ENCODE data around the gene CISD3. TPM values are rescaled to one million over a fixed set of nuclear protein-coding genes. Genes with fewer than 3 reads are reported as not detected.
A peak's percentile ranks its signal among the peaks of the same experiment; 100 is the strongest.

CISD3 gene
- total and polyA plus RNA-seq, 2 donors (not counting 1 experiment from before 2014, with no cell fraction given) = 5.0 to 11.3 TPM

- ATAC-seq (ENCODE audit: low read depth) = peak; percentile 34
- no peaks in the 10 kb centered on the region for H3K79me2 ChIP-seq (ENCODE audit: control insufficient read depth, insufficient read depth, low read length)
- no peak overlapping the region for H3K27ac ChIP-seq (ENCODE audit: low read length in 2 of 2)
- H3K4me3 ChIP-seq (ENCODE audit: control extremely low read depth in 1 of 5, extremely low read depth in 1 of 5, insufficient read depth in 1 of 5, low read depth in 2 of 5, low read length in 4 of 5) = no peak overlapping the region
- Mint-ChIP-seq H3K27me3 (peaks cover 6% of the 10 kb centered on the region), H3K27ac (no peak overlapping the region), H3K4me3 (no peak overlapping the region), H3K4me1 (peaks cover 34% of the 10 kb centered on the region), H3K9me3 (ENCODE audit: insufficient read depth) (no peaks in the 10 kb centered on the region)
- no peaks in the 10 kb centered on the region for H3K36me3 ChIP-seq (replicated peaks in 1 of 2; ENCODE audit: control extremely low read depth in 1 of 2, control insufficient read depth in 1 of 2, extremely low read depth in 1 of 2, insufficient read depth in 2 of 2, low read length in 1 of 2)
- peak overlapping the region; percentile 32 for H3K4me2 ChIP-seq (replicated peaks; ENCODE audit: low read depth, low read length, poor library complexity, severe bottlenecking)
- H3K27me3 ChIP-seq (replicated peaks in 1 of 4; ENCODE audit: control extremely low read depth in 1 of 4, control insufficient read depth in 3 of 4, insufficient read depth in 4 of 4, low read length in 3 of 4) = no peaks in the 10 kb centered on the region
- peaks cover 4 to 25% of the 10 kb centered on the region in 2 donors for H3K4me1 ChIP-seq (ENCODE audit: control insufficient read depth in 2 of 2, insufficient read depth in 2 of 2, low read length in 2 of 2)
- peak; percentile 77 for DNase-seq
- peaks cover 7% of the 10 kb centered on the region for H4K20me1 ChIP-seq (ENCODE audit: control insufficient read depth, insufficient read depth, low read length, poor library complexity, severe bottlenecking)
- WGBS (ENCODE audit: insufficient coverage) = 61% methylated on average over 19 of the region's 23 CpGs
- H3K9me3 ChIP-seq (ENCODE audit: control extremely low read depth in 1 of 3, control insufficient read depth in 2 of 3, insufficient read depth in 1 of 3, low read length in 2 of 3) = no peaks in the 10 kb centered on the region
- H3K9ac ChIP-seq (ENCODE audit: low read length) = no peak overlapping the region
- ChIA-PET POLR2A (interaction anchor here (0.6 to 1.8 kb wide), 5 partner anchors 18 to 465 kb away, joined by 3 to 10 read pairs (median 5); partner anchors contain the start of gene RPL19), CTCF (interaction anchor here (0.6 to 4.5 kb wide), 31 partner anchors 9 to 1495 kb away, joined by 3 to 172 read pairs (median 4); partner anchors contain the start of genes EPOP, MLLT6 and PSMB3)
- H2AFZ ChIP-seq (ENCODE audit: insufficient read depth, low read depth, low read length, poor library complexity, severe bottlenecking) = no peak overlapping the region
- intact Hi-C loops (cut with micrococcal nuclease) = no loop called here
- TF ChIP-seq EZH2 (IDR thresholded peaks at IDR 0.05; ENCODE audit: borderline replicate concordance, insufficient read depth, low read depth, low read length, poor library complexity, severe bottlenecking) = no peak
- peak; percentile 85 for TF ChIP-seq CTCF (IDR thresholded peaks at IDR 0.05)
Measured at GRCh38 chr17:38735161-38735997, 5.2 kb downstream of the CISD3 start.
